K562 (cell line): ENCODE results near the gene SLC35A4. TPM values are rescaled to one million over a fixed set of nuclear protein-coding genes. Genes with fewer than 3 reads are reported as not detected.

Source experiments
- ARID2 ChIP-seq: fragments of 450-650 bp; IDR thresholded peaks from 2 replicates; pipeline ENCODE4 v1.6.1; 2017; ENCODE audit warnings: antibody characterized with exemption, mild to moderate bottlenecking
- EGR1 ChIP-seq: fragments of 450-650 bp; conservative IDR thresholded peaks from 2 replicates; pipeline ENCODE4 v1.6.1; 2017; ENCODE audit warnings: mild to moderate bottlenecking
- FOXP1 ChIP-seq: sonication (generic); formaldehyde crosslinking; IDR thresholded peaks from 2 replicates; pipeline ENCODE4 v1.8.0; 2022; ENCODE audit warnings: mild to moderate bottlenecking, missing genetic modification reagents
- FUS ChIP-seq: fragments of 200-400 bp; formaldehyde crosslinking; optimal IDR thresholded peaks from 2 replicates; pipeline ENCODE3; 2017; ENCODE audit warnings: low read depth, low read length
- NBN ChIP-seq: fragments of 450-650 bp; IDR thresholded peaks from 2 replicates; pipeline ENCODE4 v1.6.1; 2016; ENCODE audit warnings: low read depth, mild to moderate bottlenecking
- NFE2 ChIP-seq: IDR thresholded peaks from 2 replicates; pipeline ENCODE4 v1.6.1; 2014; ENCODE audit warnings: antibody characterized with exemption, low read depth
- NFRKB ChIP-seq: fragments of 450-650 bp; IDR thresholded peaks from 2 replicates; pipeline ENCODE4 v1.6.1; 2016; ENCODE audit warnings: low read depth
- NR3C1 ChIP-seq: sonication (generic); formaldehyde crosslinking; IDR thresholded peaks from 2 replicates; pipeline ENCODE4 v1.8.1; 2022; ENCODE audit warnings: missing genetic modification reagents
- PML ChIP-seq: IDR thresholded peaks from 2 replicates; pipeline ENCODE4 v1.6.1; 2012; ENCODE audit warnings: low read length, inconsistent platforms
- RCOR1 ChIP-seq, 2 experiments: IDR thresholded peaks; 2 replicates each; pipeline ENCODE4 v1.6.1; 2012; ENCODE audit warnings: low read depth in 2 of 2, low read length in 2 of 2, borderline replicate concordance in 1 of 2, improper control_type of control experiment in 1 of 2
- SIRT6 ChIP-seq: IDR thresholded peaks from one replicate; pipeline ENCODE4 v1.6.1; 2012; ENCODE audit warnings: low read depth, mild to moderate bottlenecking, control low read depth, inconsistent platforms, low read length, moderate library complexity
- SMARCA4 ChIP-seq: fragments of 450-650 bp; IDR thresholded peaks from 2 replicates; pipeline ENCODE4 v1.6.1; 2016
- SP1 ChIP-seq: sonication (generic); formaldehyde crosslinking; IDR thresholded peaks from 2 replicates; pipeline ENCODE4 v1.8.1; 2022; ENCODE audit warnings: mild to moderate bottlenecking, missing genetic modification reagents
- XRCC5 ChIP-seq: fragments of 200-400 bp; formaldehyde crosslinking; IDR thresholded peaks from 2 replicates; pipeline ENCODE4 v1.6.1; 2017; ENCODE audit warnings: low read depth, mild to moderate bottlenecking, low read length
- ZBTB34 ChIP-seq: fragments of 250-450 bp; sonication (Bioruptor Pico); IDR thresholded peaks from 2 replicates; pipeline ENCODE4 v1.8.0; 2021; ENCODE audit warnings: mild to moderate bottlenecking, moderate library complexity
- ZFPM2 ChIP-seq: fragments of 250-450 bp; sonication (Bioruptor Pico); IDR thresholded peaks from 2 replicates; pipeline ENCODE4 v1.5.1; 2022; ENCODE audit warnings: mild to moderate bottlenecking
- ZNF197 ChIP-seq: fragments of 200-800 bp; sonication (Bioruptor generic); IDR thresholded peaks from 2 replicates; pipeline ENCODE4 v1.6.1; 2016; ENCODE audit warnings: low read depth, missing genetic modification characterization, missing compliant biosample characterization
- ZNF592 ChIP-seq: fragments of 450-650 bp; IDR thresholded peaks from 2 replicates; pipeline ENCODE4 v1.6.1; 2017; ENCODE audit warnings: antibody characterized with exemption, mild to moderate bottlenecking
- ZNF717 ChIP-seq: fragments of 250-450 bp; sonication (Bioruptor Pico); IDR thresholded peaks from 2 replicates; pipeline ENCODE4 v1.5.0; 2021
- polyA plus RNA-seq, 8 experiments: library from polyadenylated mRNA; depleted of rRNA in 4 of 8; stranded (reverse) in 5 of 8; unstranded in 3 of 8; fragments of >200 nt; fragmentation: Nextera tagmentation in 2 of 8; fragmentation: Illumina TruSeq in 1 of 8; extraction: Ambion mirVana in 2 of 8; extraction: Trizol in 1 of 8; gene quantifications; 2 replicates each; pipeline versions ENCODE4 v1.2.1 to v1.2.3, GENCODE V29; 2011 to 2014; ENCODE audit warnings: inconsistent platforms in 1 of 8, missing spikeins in 1 of 8
- total RNA-seq, 7 experiments: library from RNA; depleted of rRNA in 6 of 7; stranded (reverse); fragments of >200 nt in 6 of 7; fragmentation: Illumina TruSeq in 2 of 7; extraction: Trizol in 2 of 7; gene quantifications; 2 replicates each; pipeline versions ENCODE4 v1.2.1 to v1.2.3, GENCODE V29; 2011 to 2021; ENCODE audit warnings: low replicate concordance in 1 of 7
- TF ChIP-seq, protein P1 (sequence below): fragments of 250-450 bp; sonication (Bioruptor Pico); IDR thresholded peaks from 2 replicates; pipeline ENCODE4 v1.5.0; 2020; ENCODE audit warnings: mild to moderate bottlenecking
- TF ChIP-seq, protein P2 (sequence below): fragments of 250-450 bp; sonication (Bioruptor Pico); IDR thresholded peaks from 2 replicates; pipeline ENCODE4 v1.5.1; 2021; ENCODE audit warnings: mild to moderate bottlenecking

Gene SLC35A4
- total and polyA plus RNA-seq, 9 of the 15 experiments (the other 6 are each of a cell fraction or from before 2014, with no cell fraction given), result 21.8 to 171 (median 42.5) TPM

- TF ChIP-seq NFE2, result 0 out of 2 replicates have a peak, but pooled peaks have one; percentile 39
- TF ChIP-seq ZBTB34 (CRISPR knock-in tag), result no peak
- peak; percentile 75 for TF ChIP-seq EGR1
- TF ChIP-seq NR3C1 (CRISPR knock-in tag), result no peak
- no peak for TF ChIP-seq XRCC5
- no peak for TF ChIP-seq SIRT6
- TF ChIP-seq ZFPM2, result no peak
- TF ChIP-seq FUS, result no peak
- TF ChIP-seq NFRKB, result peak; percentile 96
- TF ChIP-seq, protein P1, sequence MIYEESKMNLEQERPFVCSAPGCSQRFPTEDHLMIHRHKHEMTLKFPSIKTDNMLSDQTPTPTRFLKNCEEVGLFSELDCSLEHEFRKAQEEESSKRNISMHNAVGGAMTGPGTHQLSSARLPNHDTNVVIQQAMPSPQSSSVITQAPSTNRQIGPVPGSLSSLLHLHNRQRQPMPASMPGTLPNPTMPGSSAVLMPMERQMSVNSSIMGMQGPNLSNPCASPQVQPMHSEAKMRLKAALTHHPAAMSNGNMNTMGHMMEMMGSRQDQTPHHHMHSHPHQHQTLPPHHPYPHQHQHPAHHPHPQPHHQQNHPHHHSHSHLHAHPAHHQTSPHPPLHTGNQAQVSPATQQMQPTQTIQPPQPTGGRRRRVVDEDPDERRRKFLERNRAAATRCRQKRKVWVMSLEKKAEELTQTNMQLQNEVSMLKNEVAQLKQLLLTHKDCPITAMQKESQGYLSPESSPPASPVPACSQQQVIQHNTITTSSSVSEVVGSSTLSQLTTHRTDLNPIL, result no peak
- TF ChIP-seq RCOR1 (IDR thresholded peaks at IDR 0.05; ENCODE audit: borderline replicate concordance in 1 of 2, low read depth in 2 of 2, low read length in 2 of 2), result peak in 1 of 2 experiments; percentile 53; a peak in 1 of 4 replicates
- TF ChIP-seq, protein P2, sequence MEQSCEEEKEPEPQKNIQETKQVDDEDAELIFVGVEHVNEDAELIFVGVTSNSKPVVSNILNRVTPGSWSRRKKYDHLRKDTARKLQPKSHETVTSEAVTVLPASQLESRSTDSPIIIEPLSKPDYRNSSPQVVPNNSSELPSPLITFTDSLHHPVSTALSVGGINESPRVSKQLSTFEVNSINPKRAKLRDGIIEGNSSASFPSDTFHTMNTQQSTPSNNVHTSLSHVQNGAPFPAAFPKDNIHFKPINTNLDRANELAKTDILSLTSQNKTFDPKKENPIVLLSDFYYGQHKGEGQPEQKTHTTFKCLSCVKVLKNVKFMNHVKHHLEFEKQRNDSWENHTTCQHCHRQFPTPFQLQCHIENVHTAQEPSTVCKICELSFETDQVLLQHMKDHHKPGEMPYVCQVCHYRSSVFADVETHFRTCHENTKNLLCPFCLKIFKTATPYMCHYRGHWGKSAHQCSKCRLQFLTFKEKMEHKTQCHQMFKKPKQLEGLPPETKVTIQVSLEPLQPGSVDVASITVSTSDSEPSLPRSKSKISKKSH, result no peak
- peak; percentile 96 for TF ChIP-seq SP1 (CRISPR knock-in tag)
- peak; percentile 72; the same call in 1 of the 2 replicates for TF ChIP-seq PML
- no peak for TF ChIP-seq FOXP1 (CRISPR knock-in tag)
- TF ChIP-seq ZNF197, result no peak
- TF ChIP-seq NBN, result peak; percentile 85
- TF ChIP-seq ARID2, result no peak
- TF ChIP-seq SMARCA4, result no peak; the same call in 1 of the 2 replicates
- no peak for TF ChIP-seq ZNF717 (CRISPR knock-in tag)
- TF ChIP-seq ZNF592, result peak; percentile 70
These were observed at the start of gene SLC35A4, which contains the start of gene APBB3 (continued) for GRCh38 chr5:140564196-140565023.
